SK-N-SH (cell line): ENCODE data around the gene CCNL1. TPM values are rescaled to one million over a fixed set of nuclear protein-coding genes. Genes with fewer than 3 reads are reported as not detected.

Experiments
- CTCF ChIA-PET: fragments of 300-600, 350-600 bp; formaldehyde crosslinking; extraction: SDS; loops from one replicate; lab custom pipeline; 2021; lab: Yijun Ruan, JAX
- POLR2A ChIA-PET: fragments of 350-600 bp; sonication (Branson Sonifier 250); formaldehyde crosslinking; extraction: SDS; loops from one replicate; lab custom pipeline; 2020; ENCODE audit warnings: antibody characterized with exemption, inconsistent platforms; lab: Yijun Ruan, JAX
- DNase-seq: peaks from one replicate; pipeline ENCODE4 v3.0.0; 2012
- H2AFZ ChIP-seq: fragments of 200-600 bp; sonication (generic); 2 replicates; pipeline ENCODE4 v1.8.1; 2016; ENCODE audit warnings: antibody characterized with exemption, mild to moderate bottlenecking, low read depth
- H3F3A ChIP-seq: fragments of 200-600 bp; sonication (generic); replicated peaks from 2 replicates; pipeline ENCODE3; 2016; ENCODE audit warnings: antibody characterized with exemption, mild to moderate bottlenecking; ENCODE audit not compliant: insufficient read depth
- H3K27ac ChIP-seq, 2 experiments: fragments of 200-500 bp in 1 of 2; fragments of 200-600 bp in 1 of 2; sonication (Bioruptor generic) in 1 of 2; sonication (generic), shearing (Covaris generic) in 1 of 2; 2 replicates each; pipeline versions ENCODE4 v1.5.1 to v1.6.1; 2014 to 2016; ENCODE audit warnings: low read depth in 2 of 2, inconsistent platforms in 1 of 2, low read length in 1 of 2, mild to moderate bottlenecking in 1 of 2, mixed read lengths in 1 of 2
- H3K27me3 ChIP-seq: fragments of 200-600 bp; sonication (generic), shearing (Covaris generic); 2 replicates; pipeline ENCODE4 v1.6.1; 2016; ENCODE audit warnings: mixed run types; ENCODE audit not compliant: insufficient read depth
- H3K36me3 ChIP-seq, 2 experiments: fragments of 200-500 bp in 1 of 2; fragments of 200-600 bp in 1 of 2; sonication (Bioruptor generic) in 1 of 2; sonication (generic) in 1 of 2; replicated peaks in 1 of 2; 2 replicates each; pipeline versions ENCODE3 to v1.5.1; 2014 to 2016; ENCODE audit warnings: low read length in 1 of 2, mild to moderate bottlenecking in 1 of 2; ENCODE audit not compliant: insufficient read depth in 2 of 2, control insufficient read depth in 1 of 2
- H3K4me1 ChIP-seq, 2 experiments: fragments of 200-500 bp in 1 of 2; fragments of 200-600 bp in 1 of 2; sonication (Bioruptor generic) in 1 of 2; sonication (generic), shearing (Covaris generic) in 1 of 2; 2 replicates each; pipeline versions ENCODE4 v1.5.1 to v1.6.1; 2014 to 2016; ENCODE audit warnings: low read depth in 1 of 2, low read length in 1 of 2, mixed run types in 1 of 2; ENCODE audit not compliant: insufficient read depth in 2 of 2, control insufficient read depth in 1 of 2
- H3K4me2 ChIP-seq: fragments of 200-600 bp; sonication (generic), shearing (Covaris generic); 2 replicates; pipeline ENCODE4 v1.6.1; 2017; ENCODE audit warnings: mixed run types
- H3K4me3 ChIP-seq, 2 experiments: fragments of 200-500 bp in 1 of 2; fragments of 200-600 bp in 1 of 2; sonication (Bioruptor generic) in 1 of 2; sonication (generic), shearing (Covaris generic) in 1 of 2; 2 replicates each; pipeline versions ENCODE4 v1.5.1 to v1.8.1; 2014 to 2016; ENCODE audit warnings: low read depth in 2 of 2, inconsistent platforms in 1 of 2, low read length in 1 of 2, mild to moderate bottlenecking in 1 of 2, mixed read lengths in 1 of 2, moderate library complexity in 1 of 2
- H3K79me2 ChIP-seq: fragments of 200-600 bp; sonication (generic); 2 replicates; pipeline ENCODE4 v1.8.1; 2017; ENCODE audit warnings: mild to moderate bottlenecking; ENCODE audit not compliant: insufficient read depth
- H3K9ac ChIP-seq: fragments of 200-600 bp; sonication (generic); 2 replicates; pipeline ENCODE4 v1.6.1; 2017; ENCODE audit warnings: mixed run types
- H3K9me2 ChIP-seq: fragments of 200-600 bp; sonication (generic); 2 replicates; pipeline ENCODE4 v1.6.1; 2017; ENCODE audit warnings: mixed run types
- H3K9me3 ChIP-seq: fragments of 200-600 bp; sonication (generic); 2 replicates; pipeline ENCODE4 v1.6.1; 2017; ENCODE audit warnings: mixed run types, mild to moderate bottlenecking, moderate library complexity
- H4K20me1 ChIP-seq: fragments of 200-600 bp; sonication (generic); 2 replicates; pipeline ENCODE4 v1.6.1; 2017; ENCODE audit warnings: mild to moderate bottlenecking, mixed run types; ENCODE audit not compliant: insufficient read depth
- CHD2 ChIP-seq: fragments of 150-350 bp; IDR thresholded peaks from 2 replicates; pipeline ENCODE4 v1.6.1; 2018; ENCODE audit warnings: low read length; ENCODE audit not compliant: partially characterized antibody
- ELF1 ChIP-seq: IDR thresholded peaks from 2 replicates; pipeline ENCODE4 v1.4.0; 2012
- EP300 ChIP-seq, 2 experiments: IDR thresholded peaks; 2 replicates each; pipeline versions ENCODE4 v1.4.0 to v1.6.1; 2012; ENCODE audit warnings: borderline replicate concordance in 1 of 2, low read depth in 1 of 2, low read length in 1 of 2
- FOSL2 ChIP-seq: IDR thresholded peaks from 2 replicates; pipeline ENCODE4 v1.4.0; 2012; ENCODE audit warnings: low read depth, mild to moderate bottlenecking, moderate library complexity, borderline replicate concordance
- FOXM1 ChIP-seq: IDR thresholded peaks from 2 replicates; pipeline ENCODE4 v1.4.0; 2012; ENCODE audit warnings: low read depth, mild to moderate bottlenecking
- GABPA ChIP-seq: IDR thresholded peaks from 2 replicates; pipeline ENCODE4 v1.4.0; 2012; ENCODE audit warnings: low read depth, mild to moderate bottlenecking
- GATA2 ChIP-seq: sonication (generic); formaldehyde crosslinking; IDR thresholded peaks from 2 replicates; pipeline ENCODE4 v1.5.0; 2020; ENCODE audit warnings: mild to moderate bottlenecking, missing genetic modification reagents
- JUND ChIP-seq: IDR thresholded peaks from 2 replicates; pipeline ENCODE4 v1.4.0; 2012
- MEF2A ChIP-seq: IDR thresholded peaks from 2 replicates; pipeline ENCODE4 v1.4.0; 2012; ENCODE audit warnings: low read depth, borderline replicate concordance
- MXI1 ChIP-seq: IDR thresholded peaks from 2 replicates; pipeline ENCODE4 v1.6.1; 2012; ENCODE audit warnings: mild to moderate bottlenecking, low read depth, low read length, improper control_type of control experiment
- POLR2AphosphoS5 ChIP-seq: IDR thresholded peaks from 2 replicates; pipeline ENCODE4 v1.6.1; 2012; ENCODE audit warnings: low read depth, low read length
- RFX5 ChIP-seq: IDR thresholded peaks from 2 replicates; pipeline ENCODE4 v1.6.1; 2012; ENCODE audit warnings: mild to moderate bottlenecking, improper control_type of control experiment, low read length
- YY1 ChIP-seq: IDR thresholded peaks from 2 replicates; pipeline ENCODE4 v1.4.0; 2012; ENCODE audit warnings: low read depth, mild to moderate bottlenecking
- WGBS: methylation state at CpG from one replicate; pipeline ENCODE4 v1.1.6; 2017; ENCODE audit warnings: low lambda C conversion rate; 5-methylcytosine and 5-hydroxymethylcytosine counted together
- polyA plus RNA-seq, 3 experiments: library from polyadenylated mRNA; depleted of rRNA; stranded (reverse); fragments of >200 nt; gene quantifications; 2 replicates each; pipeline ENCODE4 v1.2.3, GENCODE V29; 2012
- TF ChIP-seq, protein P1 (sequence below): fragments of 200-600 bp; sonication (generic); IDR thresholded peaks from 2 replicates; pipeline ENCODE4 v1.6.1; 2017; ENCODE audit warnings: antibody characterized with exemption, mild to moderate bottlenecking, moderate library complexity
- TF ChIP-seq, protein P2 (sequence below): IDR thresholded peaks from 2 replicates; pipeline ENCODE4 v1.4.0; 2012; ENCODE audit warnings: low read depth, borderline replicate concordance

Gene CCNL1
- polyA plus RNA-seq, 1 of the 3 experiments (the other 2 are of a cell fraction): 99.8 TPM

DNA sequence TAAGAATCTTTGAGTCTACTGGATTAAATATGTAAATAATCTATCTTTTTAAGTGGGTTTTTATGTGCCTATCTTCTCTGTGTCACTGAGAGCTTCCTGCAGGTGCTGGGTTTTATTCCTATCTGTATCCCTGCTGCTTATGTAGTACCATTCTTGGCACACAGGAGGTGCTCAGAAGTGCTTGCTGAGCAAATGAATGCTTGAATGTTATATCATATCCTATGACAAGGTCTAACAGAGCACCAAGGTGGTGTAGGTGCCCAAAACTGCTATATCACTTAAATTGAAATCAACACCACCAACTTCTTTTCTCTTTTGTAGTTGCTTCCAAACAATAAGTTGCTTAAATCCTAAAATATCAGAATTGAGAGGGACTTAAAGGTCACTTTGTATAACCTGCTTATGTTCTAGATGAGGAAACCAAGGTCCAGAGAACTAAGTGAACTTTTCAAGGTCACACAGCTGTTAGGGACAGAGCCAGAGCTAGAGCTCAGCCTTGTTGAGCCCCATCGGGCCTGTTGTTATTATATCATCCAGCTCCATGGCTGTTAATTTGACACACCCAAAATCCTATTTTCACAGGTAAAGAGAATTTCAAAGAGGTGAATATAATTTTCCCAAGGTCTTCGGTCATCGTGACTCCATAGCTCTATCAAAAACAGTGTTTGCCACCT, 46.0 kb downstream of the CCNL1 start:
- WGBS: 79% methylated on average over 3 of the region's 3 CpGs

DNA sequence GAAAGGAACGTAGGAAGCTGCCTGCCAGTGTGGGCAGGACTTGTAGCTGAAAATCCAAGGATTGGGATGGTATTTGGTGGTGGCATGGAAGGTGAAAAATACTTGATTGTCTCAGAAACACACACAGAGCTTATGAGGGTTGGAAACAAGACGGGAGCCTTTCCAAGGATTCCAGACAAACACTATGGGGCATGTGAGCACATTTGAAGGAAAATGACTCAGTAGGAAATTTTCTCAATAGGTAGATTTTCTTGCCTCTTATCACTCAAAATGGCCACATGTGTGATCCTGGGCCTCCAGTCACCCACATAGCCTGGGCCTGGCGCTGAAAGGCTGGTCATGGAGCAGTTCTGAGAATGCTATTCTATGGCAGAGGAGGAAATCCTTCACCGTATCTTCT, 47.4 kb downstream of the CCNL1 start:
- TF ChIP-seq JUND (no peak), FOXM1 (no peak), MEF2A (no peak), MXI1 (no peak), RFX5 (no peak), CHD2 (no peak), FOSL2 (no peak), POLR2AphosphoS5 (no peak), ELF1 (no peak), GATA2 (CRISPR knock-in tag) (no peak), EP300 (IDR thresholded peaks at IDR 0.05; ENCODE audit: borderline replicate concordance in 1 of 2, low read depth in 1 of 2, low read length in 1 of 2) (no peak), GABPA (no peak)
- TF ChIP-seq, protein P1, sequence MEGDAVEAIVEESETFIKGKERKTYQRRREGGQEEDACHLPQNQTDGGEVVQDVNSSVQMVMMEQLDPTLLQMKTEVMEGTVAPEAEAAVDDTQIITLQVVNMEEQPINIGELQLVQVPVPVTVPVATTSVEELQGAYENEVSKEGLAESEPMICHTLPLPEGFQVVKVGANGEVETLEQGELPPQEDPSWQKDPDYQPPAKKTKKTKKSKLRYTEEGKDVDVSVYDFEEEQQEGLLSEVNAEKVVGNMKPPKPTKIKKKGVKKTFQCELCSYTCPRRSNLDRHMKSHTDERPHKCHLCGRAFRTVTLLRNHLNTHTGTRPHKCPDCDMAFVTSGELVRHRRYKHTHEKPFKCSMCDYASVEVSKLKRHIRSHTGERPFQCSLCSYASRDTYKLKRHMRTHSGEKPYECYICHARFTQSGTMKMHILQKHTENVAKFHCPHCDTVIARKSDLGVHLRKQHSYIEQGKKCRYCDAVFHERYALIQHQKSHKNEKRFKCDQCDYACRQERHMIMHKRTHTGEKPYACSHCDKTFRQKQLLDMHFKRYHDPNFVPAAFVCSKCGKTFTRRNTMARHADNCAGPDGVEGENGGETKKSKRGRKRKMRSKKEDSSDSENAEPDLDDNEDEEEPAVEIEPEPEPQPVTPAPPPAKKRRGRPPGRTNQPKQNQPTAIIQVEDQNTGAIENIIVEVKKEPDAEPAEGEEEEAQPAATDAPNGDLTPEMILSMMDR: no peak
- TF ChIP-seq, protein P2, sequence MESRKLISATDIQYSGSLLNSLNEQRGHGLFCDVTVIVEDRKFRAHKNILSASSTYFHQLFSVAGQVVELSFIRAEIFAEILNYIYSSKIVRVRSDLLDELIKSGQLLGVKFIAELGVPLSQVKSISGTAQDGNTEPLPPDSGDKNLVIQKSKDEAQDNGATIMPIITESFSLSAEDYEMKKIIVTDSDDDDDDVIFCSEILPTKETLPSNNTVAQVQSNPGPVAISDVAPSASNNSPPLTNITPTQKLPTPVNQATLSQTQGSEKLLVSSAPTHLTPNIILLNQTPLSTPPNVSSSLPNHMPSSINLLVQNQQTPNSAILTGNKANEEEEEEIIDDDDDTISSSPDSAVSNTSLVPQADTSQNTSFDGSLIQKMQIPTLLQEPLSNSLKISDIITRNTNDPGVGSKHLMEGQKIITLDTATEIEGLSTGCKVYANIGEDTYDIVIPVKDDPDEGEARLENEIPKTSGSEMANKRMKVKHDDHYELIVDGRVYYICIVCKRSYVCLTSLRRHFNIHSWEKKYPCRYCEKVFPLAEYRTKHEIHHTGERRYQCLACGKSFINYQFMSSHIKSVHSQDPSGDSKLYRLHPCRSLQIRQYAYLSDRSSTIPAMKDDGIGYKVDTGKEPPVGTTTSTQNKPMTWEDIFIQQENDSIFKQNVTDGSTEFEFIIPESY: no peak
- H4K20me1 ChIP-seq: no peaks in the 10 kb centered on the region
- H3K4me2 ChIP-seq: no peak overlapping the region
- H3K9me2 ChIP-seq: no peaks in the 10 kb centered on the region
- H3F3A ChIP-seq: peaks cover 7% of the 10 kb centered on the region
- ChIA-PET POLR2A (no interaction called here), CTCF (interaction anchor here (1.3 to 3.5 kb wide), 6 partner anchors 10 to 439 kb away, joined by 3 to 12 read pairs (median 5); partner anchors contain the start of gene TIPARP)
- no peak overlapping the region for H3K9ac ChIP-seq
- no peak overlapping the region for H3K27ac ChIP-seq
- no peaks in the 10 kb centered on the region for H3K79me2 ChIP-seq
- WGBS: 91% methylated on average over 4 of the region's 4 CpGs
- no peaks in the 10 kb centered on the region for H3K36me3 ChIP-seq
- no peak overlapping the region for H2AFZ ChIP-seq
- H3K4me1 ChIP-seq: peaks cover 13 to 15% of the 10 kb centered on the region in 2 experiments; a peak in 2 of 4 replicates
- no peaks in the 10 kb centered on the region for H3K9me3 ChIP-seq
- no peak overlapping the region for H3K4me3 ChIP-seq
- no peaks in the 10 kb centered on the region for H3K27me3 ChIP-seq
- DNase-seq: no peak

More for the DNA sequence above, 46.0 kb downstream of the CCNL1 start:
- TF ChIP-seq, protein P1: peak; percentile 26; the same call in 1 of the 2 replicates
- no peak for TF ChIP-seq YY1
- no peaks in the 10 kb centered on the region for H3K9me3 ChIP-seq
- no peak overlapping the region for H2AFZ ChIP-seq
- CTCF ChIA-PET: interaction anchor here (0.7 to 3.5 kb wide), 5 partner anchors 9 to 31 kb away, joined by 3 to 12 read pairs (median 4); no protein-coding TSS in a partner anchor
- peaks cover 13 to 15% of the 10 kb centered on the region in 2 experiments; a peak in 2 of 4 replicates for H3K4me1 ChIP-seq
- no peaks in the 10 kb centered on the region for H3K79me2 ChIP-seq
- H3K9ac ChIP-seq: no peak overlapping the region
- H3K4me2 ChIP-seq: no peak overlapping the region
- H3K4me3 ChIP-seq: no peak overlapping the region
- H3K36me3 ChIP-seq: no peaks in the 10 kb centered on the region
- POLR2A ChIA-PET: interaction anchor here (2.4 kb wide), 1 partner anchor 25 kb away, joined by 8 read pairs; no protein-coding TSS in a partner anchor
- H3K27ac ChIP-seq: no peak overlapping the region
- no peaks in the 10 kb centered on the region for H4K20me1 ChIP-seq
- DNase-seq: no peak
- no peaks in the 10 kb centered on the region for H3K9me2 ChIP-seq
- H3F3A ChIP-seq: peaks cover 7% of the 10 kb centered on the region
- H3K27me3 ChIP-seq: no peaks in the 10 kb centered on the region
